Central memory CD8-positive, alpha-beta T cell (primary cell): ENCODE results near the gene ZNF830.

Source experiments
- ATAC-seq: fragments of 150-1000 bp; cut with Tn5 transposase; replicated peaks from 2 replicates; pipeline ENCODE4 v1.10.0; 2022; ENCODE audit warnings: mild to moderate bottlenecking, moderate FRiP score, moderate number of reproducible peaks; ENCODE audit not compliant: poor library complexity, severe bottlenecking; ENCODE audit errors: extremely low read depth
- DNase-seq, 2 donors: peaks; one replicate each; pipeline ENCODE4 v3.0.0; 2021; ENCODE audit warnings: low spot score in 2 of 2
- H3K27ac Mint-ChIP-seq: one replicate; pipeline ENCODE4 v1.8.0; 2022; ENCODE audit warnings: low read depth, mild to moderate bottlenecking, moderate library complexity, mixed read lengths
- H3K27me3 Mint-ChIP-seq: one replicate; pipeline ENCODE4 v1.8.0; 2022; ENCODE audit warnings: mixed read lengths
- H3K36me3 Mint-ChIP-seq: one replicate; pipeline ENCODE4 v1.8.0; 2022; ENCODE audit warnings: mild to moderate bottlenecking, moderate library complexity, mixed read lengths; ENCODE audit not compliant: insufficient read depth
- H3K4me1 Mint-ChIP-seq: one replicate; pipeline ENCODE4 v1.8.0; 2022; ENCODE audit warnings: mixed read lengths
- H3K4me3 Mint-ChIP-seq: one replicate; pipeline ENCODE4 v1.8.0; 2022; ENCODE audit warnings: mild to moderate bottlenecking, moderate library complexity, mixed read lengths
- H3K9me3 Mint-ChIP-seq: one replicate; pipeline ENCODE4 v1.8.0; 2022; ENCODE audit warnings: mixed read lengths

ZNF830 gene

DNA sequence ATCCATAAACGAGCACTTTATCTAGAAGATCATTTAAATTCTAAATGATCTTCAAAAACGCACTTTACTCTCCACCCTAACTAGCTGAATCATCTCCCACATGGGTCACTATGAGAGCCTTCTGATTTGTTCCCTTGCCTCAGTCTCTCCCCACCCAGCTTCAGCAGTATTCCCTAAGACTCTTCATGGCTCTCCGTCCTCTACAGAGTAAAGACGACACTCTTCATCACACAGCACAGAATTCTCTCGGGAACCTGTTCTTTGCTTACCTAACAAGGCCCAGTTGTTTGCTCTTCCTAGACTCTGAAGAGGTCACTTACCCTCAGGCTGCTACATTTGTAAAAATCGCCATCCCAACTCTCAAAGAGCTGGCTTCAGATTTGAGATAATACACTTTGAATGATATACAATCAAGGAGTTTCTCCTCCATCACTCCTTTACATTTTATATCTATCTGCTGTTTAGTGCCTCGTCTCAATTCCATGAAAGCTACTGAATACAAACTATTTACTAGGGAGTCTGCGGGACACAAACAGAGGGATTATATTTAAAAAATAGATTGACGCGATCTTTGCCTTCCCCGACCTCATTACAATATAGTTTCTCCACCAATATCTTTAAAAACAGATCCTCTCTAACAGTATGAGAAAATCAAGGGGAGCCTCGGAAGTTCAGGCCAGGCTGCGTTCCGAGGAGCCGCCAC, 18.5 kb downstream of the ZNF830 start:
- peaks cover 43% of the 10 kb centered on the region for H3K4me1 Mint-ChIP-seq

DNA sequence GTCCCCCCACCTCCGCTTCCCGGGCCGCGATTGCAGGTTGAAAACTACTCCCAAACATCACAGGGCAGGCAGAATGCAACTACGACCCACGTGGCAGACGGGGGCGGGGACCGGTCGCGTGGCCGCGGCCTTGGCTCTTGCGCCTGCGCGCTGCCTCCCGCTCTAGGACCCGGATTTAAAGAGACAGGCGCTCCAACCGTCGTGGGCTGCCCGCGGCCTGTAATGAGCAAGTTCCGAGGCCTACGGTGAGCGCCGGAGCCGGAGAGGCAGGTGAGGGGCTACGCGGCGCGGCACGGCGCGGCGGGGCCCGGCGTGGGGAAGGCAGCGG, 19.0 kb downstream of the ZNF830 start, which contains the start of gene LIG3:
LIG3 (plus strand) TSS at position 160 of the 328 bp plus-strand sequence. CDS start 2,494 bp downstream, outside the sequence.
- peaks cover 43% of the 10 kb centered on the region for H3K4me1 Mint-ChIP-seq
- no peaks in the 10 kb centered on the region for H3K9me3 Mint-ChIP-seq
- H3K27ac Mint-ChIP-seq = peak within 1 kb of the TSS; percentile 98
- ATAC-seq (peak; percentile 84), DNase-seq (peak; percentile 84 to 88)
- peak within 1 kb of the TSS; percentile 96 for H3K4me3 Mint-ChIP-seq
- H3K27me3 Mint-ChIP-seq = no peaks in the 10 kb centered on the region
- H3K36me3 Mint-ChIP-seq = peaks cover 14% of the 10 kb centered on the region

More for the DNA sequence above, 18.5 kb downstream of the ZNF830 start:
- peak overlapping the region; percentile 98 for H3K27ac Mint-ChIP-seq
- DNase-seq (no peak), ATAC-seq (no peak)
- H3K36me3 Mint-ChIP-seq = peaks cover 14% of the 10 kb centered on the region
- no peaks in the 10 kb centered on the region for H3K27me3 Mint-ChIP-seq
- H3K9me3 Mint-ChIP-seq = no peaks in the 10 kb centered on the region
- peak overlapping the region; percentile 96 for H3K4me3 Mint-ChIP-seq

DNA sequence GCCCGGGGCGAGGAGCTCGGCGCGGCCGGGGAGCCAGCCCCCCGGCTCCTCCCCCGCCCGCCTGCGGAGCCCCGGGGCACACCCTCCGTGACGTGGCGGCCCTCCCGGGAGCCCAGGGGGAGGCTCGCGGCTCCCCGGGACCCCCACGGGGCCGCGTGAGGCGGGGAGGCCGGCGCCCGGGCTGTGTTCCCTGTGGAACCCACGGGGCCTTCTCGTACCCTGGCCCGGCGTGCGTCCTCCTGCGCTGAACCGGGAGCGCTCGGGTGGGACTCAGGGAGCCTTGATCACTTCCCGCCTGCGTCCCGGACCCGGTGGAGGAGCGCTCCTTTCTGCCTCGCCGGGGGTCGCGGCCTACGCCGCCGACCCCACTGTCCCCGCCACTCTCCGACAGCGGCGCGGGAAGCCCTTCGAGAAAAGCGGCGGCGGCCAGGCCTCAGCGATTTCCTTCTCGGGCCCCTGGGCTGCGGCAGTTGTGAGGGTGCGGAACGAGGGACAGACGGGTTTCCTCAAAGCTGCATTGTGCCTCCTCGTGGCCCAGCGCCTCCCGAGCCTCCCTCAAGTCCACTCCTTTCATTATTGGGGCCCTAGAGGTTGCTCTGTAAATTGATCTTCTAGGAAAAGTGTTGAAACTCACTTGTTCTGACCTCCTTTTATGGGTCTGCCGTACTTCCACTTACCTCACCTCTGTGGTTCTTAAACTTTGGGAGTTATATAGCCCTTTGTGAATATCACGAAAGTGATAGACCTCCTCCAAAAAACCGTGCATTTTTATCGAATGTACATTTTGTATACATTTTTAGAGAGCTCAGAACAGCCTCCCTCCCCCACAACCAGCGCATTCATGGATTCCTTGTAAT, 19.6 kb downstream of the ZNF830 start:
- DNase-seq (peak; percentile 59 to 64), ATAC-seq (peak; percentile 86)
- Mint-ChIP-seq H3K27me3 (no peaks in the 10 kb centered on the region), H3K9me3 (no peaks in the 10 kb centered on the region), H3K4me3 (peak overlapping the region; percentile 96), H3K36me3 (peaks cover 14% of the 10 kb centered on the region), H3K4me1 (peaks cover 43% of the 10 kb centered on the region), H3K27ac (peak overlapping the region; percentile 98)

DNA sequence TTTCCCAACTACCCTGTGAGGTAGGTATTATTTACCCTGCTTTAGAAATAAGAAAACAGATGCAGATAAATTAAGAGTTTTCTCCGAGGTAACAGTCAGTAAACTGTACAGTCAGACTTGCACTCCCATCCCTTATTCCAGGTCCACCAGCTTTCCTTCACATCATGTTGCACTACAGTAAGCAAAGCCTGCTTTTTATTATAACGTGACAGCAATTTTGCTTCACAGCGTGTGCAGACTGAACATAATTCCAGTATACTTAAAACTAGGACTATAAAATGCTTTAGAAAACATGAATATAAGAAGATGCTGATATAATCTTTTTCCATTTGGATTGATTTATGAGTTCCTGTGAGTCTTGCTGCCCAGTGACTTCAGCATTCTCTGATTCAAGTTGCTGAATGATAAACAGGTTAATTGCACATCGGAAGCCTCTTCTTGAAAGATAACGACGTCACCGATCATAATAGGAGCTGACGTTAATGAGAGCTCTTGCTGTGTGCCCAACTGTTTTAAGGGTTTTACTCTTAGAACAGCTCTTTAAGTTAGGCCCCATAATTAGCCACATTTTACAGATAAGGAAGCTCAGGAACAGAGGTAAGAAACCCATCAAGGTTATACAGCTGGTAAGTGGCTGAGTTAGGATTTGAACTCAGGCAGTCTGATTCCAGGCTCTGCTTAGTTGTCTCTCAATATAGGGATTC, 20.4 kb downstream of the ZNF830 start:
- peak overlapping the region; percentile 96 for H3K4me3 Mint-ChIP-seq
- no peak for ATAC-seq
- no peaks in the 10 kb centered on the region for H3K9me3 Mint-ChIP-seq
- DNase-seq = no peak
- H3K4me1 Mint-ChIP-seq = peaks cover 43% of the 10 kb centered on the region
- H3K27me3 Mint-ChIP-seq = no peaks in the 10 kb centered on the region
- H3K27ac Mint-ChIP-seq = peak overlapping the region; percentile 98
- peaks cover 17% of the 10 kb centered on the region for H3K36me3 Mint-ChIP-seq

DNA sequence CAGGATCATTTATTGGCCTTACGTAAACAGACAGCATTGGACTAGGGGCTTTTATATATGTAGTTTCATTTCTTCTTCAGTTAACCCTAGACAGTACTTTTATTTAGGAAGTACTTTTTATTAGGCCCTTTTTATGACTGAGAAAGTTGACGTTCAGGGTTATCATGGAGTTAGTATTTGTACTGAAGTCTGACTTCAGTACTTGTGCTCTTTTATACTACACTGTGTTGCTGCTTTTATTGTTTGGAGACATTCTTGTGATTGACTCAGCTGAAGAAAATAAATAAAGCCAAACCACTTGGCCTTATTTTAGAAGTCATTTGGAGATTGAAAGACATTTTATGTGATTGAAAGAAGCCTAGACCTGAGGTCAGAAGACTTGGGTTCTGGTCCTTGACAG, 25.9 kb downstream of the ZNF830 start:
- H3K4me1 Mint-ChIP-seq = peaks cover 24% of the 10 kb centered on the region
- DNase-seq (no peak), ATAC-seq (no peak)
- no peaks in the 10 kb centered on the region for H3K9me3 Mint-ChIP-seq
- H3K27me3 Mint-ChIP-seq = no peaks in the 10 kb centered on the region
- H3K4me3 Mint-ChIP-seq = no peak overlapping the region
- peaks cover 34% of the 10 kb centered on the region for H3K36me3 Mint-ChIP-seq
- no peak overlapping the region for H3K27ac Mint-ChIP-seq

DNA sequence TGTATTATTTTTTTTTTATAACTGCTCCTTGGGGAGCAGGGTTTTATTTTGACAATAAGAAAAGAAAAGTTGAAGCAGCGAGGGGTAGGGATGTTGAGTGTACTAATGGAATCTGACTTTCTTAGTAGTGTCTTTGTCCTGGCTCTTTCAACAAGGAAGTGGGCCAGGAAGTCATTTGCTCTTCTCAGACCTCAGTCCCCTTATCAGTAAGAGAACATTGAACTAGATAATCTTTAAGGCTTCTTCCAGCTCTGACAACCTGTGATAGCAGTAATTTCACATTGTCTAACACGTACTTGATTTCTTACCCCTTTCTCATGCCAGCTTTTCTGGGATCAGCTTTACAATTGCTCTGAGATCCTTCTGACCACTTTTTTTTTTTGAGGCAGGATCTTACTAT, 27.3 kb downstream of the ZNF830 start:
- no peaks in the 10 kb centered on the region for H3K9me3 Mint-ChIP-seq
- no peak for DNase-seq
- H3K4me3 Mint-ChIP-seq = no peak overlapping the region
- no peak overlapping the region for H3K27ac Mint-ChIP-seq
- no peaks in the 10 kb centered on the region for H3K27me3 Mint-ChIP-seq
- ATAC-seq = no peak
- H3K4me1 Mint-ChIP-seq = peaks cover 23% of the 10 kb centered on the region
- peaks cover 31% of the 10 kb centered on the region for H3K36me3 Mint-ChIP-seq

DNA sequence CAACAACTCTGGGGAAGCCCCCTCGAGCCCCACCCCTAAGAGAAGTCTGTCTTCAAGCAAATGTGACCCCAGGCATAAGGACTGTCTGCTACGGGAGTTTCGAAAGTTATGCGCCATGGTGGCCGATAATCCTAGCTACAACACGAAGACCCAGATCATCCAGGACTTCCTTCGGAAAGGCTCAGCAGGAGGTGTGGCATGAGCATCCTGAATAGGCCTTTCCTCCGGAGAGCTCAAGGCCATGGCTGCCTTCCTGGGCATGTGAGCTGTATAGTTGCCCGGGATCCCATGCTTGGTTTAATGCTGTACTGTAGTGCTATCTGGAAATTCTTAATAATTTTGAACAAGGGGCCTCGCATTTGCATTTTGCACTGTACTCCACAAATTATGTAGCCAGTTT, 28.1 kb downstream of the ZNF830 start:
- ATAC-seq (no peak), DNase-seq (no peak)
- no peaks in the 10 kb centered on the region for H3K27me3 Mint-ChIP-seq
- H3K4me1 Mint-ChIP-seq = peaks cover 15% of the 10 kb centered on the region
- no peaks in the 10 kb centered on the region for H3K9me3 Mint-ChIP-seq
- no peak overlapping the region for H3K27ac Mint-ChIP-seq
- no peak overlapping the region for H3K4me3 Mint-ChIP-seq
- H3K36me3 Mint-ChIP-seq = peaks cover 31% of the 10 kb centered on the region

DNA sequence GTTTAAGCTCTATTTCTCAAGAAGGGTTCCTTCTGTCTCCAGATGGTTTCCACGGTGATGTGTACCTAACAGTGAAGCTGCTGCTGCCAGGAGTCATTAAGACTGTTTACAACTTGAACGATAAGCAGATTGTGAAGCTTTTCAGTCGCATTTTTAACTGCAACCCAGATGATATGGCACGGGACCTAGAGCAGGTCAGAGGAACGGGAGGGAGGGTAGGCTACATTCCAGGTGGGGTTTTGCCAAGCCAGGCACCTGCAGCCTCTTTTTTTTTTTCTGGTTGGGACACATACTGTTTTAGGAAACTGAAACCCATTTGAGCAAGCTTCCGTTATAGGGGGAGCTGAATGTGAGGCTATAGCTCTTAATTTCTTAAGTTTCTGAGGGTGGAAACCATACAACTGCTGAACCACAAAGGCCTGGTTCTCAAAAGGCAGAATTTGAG, 29.6 kb downstream of the ZNF830 start:
- Mint-ChIP-seq H3K9me3 (no peaks in the 10 kb centered on the region), H3K4me1 (peaks cover 15% of the 10 kb centered on the region), H3K36me3 (peaks cover 31% of the 10 kb centered on the region), H3K27ac (no peak overlapping the region), H3K4me3 (no peak overlapping the region), H3K27me3 (no peaks in the 10 kb centered on the region)
- ATAC-seq (no peak), DNase-seq (no peak)

DNA sequence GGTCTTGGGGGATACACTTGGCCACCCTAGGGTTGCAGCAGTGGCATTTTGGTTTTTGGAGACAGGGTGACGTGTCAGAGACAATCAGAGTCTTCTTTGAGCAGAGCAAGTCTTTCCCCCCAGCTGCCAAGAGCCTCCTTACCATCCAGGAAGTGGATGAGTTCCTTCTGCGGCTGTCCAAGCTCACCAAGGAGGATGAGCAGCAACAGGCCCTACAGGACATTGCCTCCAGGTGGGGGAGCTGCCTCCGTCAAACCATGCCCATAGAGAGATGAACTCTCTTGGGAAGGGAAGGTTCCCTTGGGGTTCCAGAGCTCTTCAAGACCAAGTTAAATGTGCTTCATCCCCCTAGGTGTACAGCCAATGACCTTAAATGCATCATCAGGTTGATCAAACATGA, 30.3 kb downstream of the ZNF830 start:
- Mint-ChIP-seq H3K36me3 (peaks cover 31% of the 10 kb centered on the region), H3K9me3 (no peaks in the 10 kb centered on the region), H3K4me3 (no peak overlapping the region), H3K27me3 (no peaks in the 10 kb centered on the region), H3K4me1 (peaks cover 15% of the 10 kb centered on the region), H3K27ac (no peak overlapping the region)
- ATAC-seq = no peak
- no peak for DNase-seq

DNA sequence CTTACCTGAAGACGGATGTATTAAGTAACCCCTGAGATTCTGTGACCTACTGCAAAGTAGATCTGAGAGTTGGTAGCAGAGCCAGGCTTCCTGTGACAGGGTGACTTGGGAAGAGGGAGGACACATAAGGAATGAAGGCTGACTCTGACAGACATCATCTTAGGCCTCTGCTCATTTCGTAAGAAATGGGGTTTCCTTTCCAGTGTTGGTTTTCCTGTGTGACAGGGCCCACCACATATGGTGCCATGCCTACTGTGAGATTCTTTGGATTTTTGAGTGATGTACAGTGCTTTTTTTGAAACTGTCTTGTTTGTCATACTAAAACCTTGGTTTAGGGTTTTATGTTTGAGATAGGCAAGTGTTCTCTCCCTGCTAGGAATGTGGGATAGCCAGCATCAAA, 31.7 kb downstream of the ZNF830 start:
- peaks cover 24% of the 10 kb centered on the region for H3K36me3 Mint-ChIP-seq
- no peak for DNase-seq
- no peaks in the 10 kb centered on the region for H3K27me3 Mint-ChIP-seq
- no peaks in the 10 kb centered on the region for H3K9me3 Mint-ChIP-seq
- ATAC-seq = no peak
- H3K4me1 Mint-ChIP-seq = peaks cover 14% of the 10 kb centered on the region
- peak overlapping the region; percentile 64 for H3K27ac Mint-ChIP-seq
- H3K4me3 Mint-ChIP-seq = no peak overlapping the region

DNA sequence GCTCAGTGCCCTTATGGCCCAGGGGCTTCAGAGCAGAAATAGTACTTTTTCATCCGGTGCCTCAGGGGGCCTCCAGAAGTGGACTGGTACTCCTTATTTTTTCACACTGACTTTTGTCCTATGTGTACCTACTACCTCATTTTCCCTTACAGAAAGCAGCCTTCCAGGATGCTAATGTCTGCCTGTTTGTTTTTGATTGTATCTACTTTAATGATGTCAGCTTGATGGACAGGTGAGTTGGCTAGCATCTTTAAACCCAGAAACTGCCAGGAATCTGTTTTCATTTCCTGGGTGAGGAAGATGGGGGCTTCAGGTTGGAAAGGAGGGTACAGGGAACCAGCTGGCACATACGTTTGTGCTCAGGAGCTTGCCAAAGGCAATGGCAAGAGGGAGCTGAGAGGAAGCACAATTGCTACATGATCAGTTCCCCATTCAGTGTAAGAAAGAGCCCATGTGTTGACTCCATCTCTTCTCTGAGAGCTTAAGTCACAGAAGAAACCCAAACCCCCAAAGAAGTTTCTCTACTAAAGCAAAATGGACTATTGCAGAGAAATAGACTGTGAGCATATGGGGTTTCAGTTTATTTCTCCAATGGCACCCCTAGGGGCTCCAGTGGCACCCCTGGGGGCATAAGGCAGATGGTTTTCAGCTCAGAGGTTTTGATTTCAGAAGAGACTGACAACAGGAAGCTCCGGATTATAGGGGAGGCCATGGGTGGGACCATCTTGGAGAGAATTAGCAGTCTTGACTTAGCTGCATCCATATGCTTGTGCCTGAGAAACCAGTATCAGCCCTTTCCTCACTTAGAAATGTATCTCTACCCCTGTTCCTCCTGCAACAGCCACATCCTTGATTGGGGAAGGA, 35.3 kb downstream of the ZNF830 start:
- no peak for ATAC-seq
- Mint-ChIP-seq H3K27ac (no peak overlapping the region), H3K4me3 (no peak overlapping the region), H3K36me3 (peaks cover 12% of the 10 kb centered on the region), H3K9me3 (no peaks in the 10 kb centered on the region), H3K4me1 (peaks cover 15% of the 10 kb centered on the region), H3K27me3 (no peaks in the 10 kb centered on the region)
- no peak for DNase-seq

DNA sequence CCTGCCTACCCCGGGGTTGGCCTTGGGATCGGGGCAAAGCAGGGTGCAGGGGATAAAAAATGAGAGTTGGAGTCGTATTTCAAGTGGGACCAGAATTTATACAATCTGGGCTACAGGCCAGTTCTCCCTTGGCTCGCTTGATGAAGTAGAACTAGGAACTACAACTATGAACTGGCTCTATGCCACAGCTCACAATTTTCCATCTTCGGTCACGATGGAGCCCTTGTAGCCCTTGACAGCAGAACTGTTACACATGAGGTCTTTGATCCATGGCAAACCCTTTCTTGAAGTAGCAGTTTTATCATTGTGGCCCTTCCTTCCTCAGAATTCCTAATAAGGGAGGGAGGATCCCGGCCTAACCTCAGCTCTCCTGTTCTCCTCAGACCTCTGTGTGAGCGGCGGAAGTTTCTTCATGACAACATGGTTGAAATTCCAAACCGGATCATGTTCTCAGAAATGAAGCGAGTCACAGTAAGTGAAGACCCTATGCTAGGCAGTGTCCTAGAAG, 36.1 kb downstream of the ZNF830 start:
- ATAC-seq = no peak
- Mint-ChIP-seq H3K36me3 (peaks cover 11% of the 10 kb centered on the region), H3K4me1 (peaks cover 14% of the 10 kb centered on the region), H3K4me3 (no peak overlapping the region), H3K27me3 (no peaks in the 10 kb centered on the region), H3K9me3 (no peaks in the 10 kb centered on the region), H3K27ac (no peak overlapping the region)
- no peak for DNase-seq
